ENCODE measurements around the gene ZNF354B.
"Not testable (repeated sequence)": the region's sequence is repeated elsewhere in the genome, so short reads cannot be mapped to it uniquely, and the experiment has no call there.

DNA sequence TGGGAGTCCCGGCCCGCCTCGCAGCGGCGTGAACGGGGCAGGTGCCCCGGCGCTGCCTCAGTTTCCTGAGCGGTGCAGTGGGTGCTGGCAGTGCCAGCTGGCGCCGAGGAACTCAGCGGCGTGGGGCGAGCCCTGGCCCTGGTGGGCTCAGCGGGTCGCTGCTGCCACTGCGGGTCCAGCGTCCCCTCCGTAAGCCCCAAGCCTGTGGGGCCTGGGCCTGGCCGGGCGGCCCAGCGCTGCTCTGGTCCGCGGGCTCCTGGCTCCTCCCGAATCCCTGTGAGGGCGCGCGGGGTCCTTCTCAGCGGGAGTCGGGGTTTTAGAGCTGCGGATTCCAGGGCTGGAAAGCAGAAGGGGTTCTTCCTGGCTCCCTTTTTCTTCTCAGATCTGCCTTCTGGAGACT is 862 bp downstream of the ZNF354B start:
- TF ChIP-seq, protein P1, sequence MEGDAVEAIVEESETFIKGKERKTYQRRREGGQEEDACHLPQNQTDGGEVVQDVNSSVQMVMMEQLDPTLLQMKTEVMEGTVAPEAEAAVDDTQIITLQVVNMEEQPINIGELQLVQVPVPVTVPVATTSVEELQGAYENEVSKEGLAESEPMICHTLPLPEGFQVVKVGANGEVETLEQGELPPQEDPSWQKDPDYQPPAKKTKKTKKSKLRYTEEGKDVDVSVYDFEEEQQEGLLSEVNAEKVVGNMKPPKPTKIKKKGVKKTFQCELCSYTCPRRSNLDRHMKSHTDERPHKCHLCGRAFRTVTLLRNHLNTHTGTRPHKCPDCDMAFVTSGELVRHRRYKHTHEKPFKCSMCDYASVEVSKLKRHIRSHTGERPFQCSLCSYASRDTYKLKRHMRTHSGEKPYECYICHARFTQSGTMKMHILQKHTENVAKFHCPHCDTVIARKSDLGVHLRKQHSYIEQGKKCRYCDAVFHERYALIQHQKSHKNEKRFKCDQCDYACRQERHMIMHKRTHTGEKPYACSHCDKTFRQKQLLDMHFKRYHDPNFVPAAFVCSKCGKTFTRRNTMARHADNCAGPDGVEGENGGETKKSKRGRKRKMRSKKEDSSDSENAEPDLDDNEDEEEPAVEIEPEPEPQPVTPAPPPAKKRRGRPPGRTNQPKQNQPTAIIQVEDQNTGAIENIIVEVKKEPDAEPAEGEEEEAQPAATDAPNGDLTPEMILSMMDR (IDR thresholded peaks at IDR 0.05), result not testable (repeated sequence)
- not testable (repeated sequence) for TF ChIP-seq ZFX (IDR thresholded peaks at IDR 0.05; ENCODE audit: borderline replicate concordance)

Data from 22Rv1 (cell line).